Ishikawa (cell line): ENCODE results near the gene COL15A1.

ENCODE experiments used
- EP300 ChIP-seq: IDR thresholded peaks from 2 replicates; pipeline ENCODE4 v1.6.1; 2012; ENCODE audit warnings: borderline replicate concordance
- REST ChIP-seq: IDR thresholded peaks from 2 replicates; pipeline ENCODE4 v1.6.1; 2012; ENCODE audit warnings: low read depth, mild to moderate bottlenecking
- TAF1 ChIP-seq: IDR thresholded peaks from 2 replicates; pipeline ENCODE4 v1.6.1; 2012; ENCODE audit warnings: low read depth, mild to moderate bottlenecking
- TCF12 ChIP-seq: IDR thresholded peaks from 2 replicates; pipeline ENCODE4 v1.6.1; 2012; ENCODE audit warnings: low read depth
- TEAD4 ChIP-seq: IDR thresholded peaks from 2 replicates; pipeline ENCODE4 v1.6.1; 2012
- YY1 ChIP-seq: IDR thresholded peaks from 2 replicates; pipeline ENCODE4 v1.6.1; 2012; ENCODE audit warnings: low read depth

DNA sequence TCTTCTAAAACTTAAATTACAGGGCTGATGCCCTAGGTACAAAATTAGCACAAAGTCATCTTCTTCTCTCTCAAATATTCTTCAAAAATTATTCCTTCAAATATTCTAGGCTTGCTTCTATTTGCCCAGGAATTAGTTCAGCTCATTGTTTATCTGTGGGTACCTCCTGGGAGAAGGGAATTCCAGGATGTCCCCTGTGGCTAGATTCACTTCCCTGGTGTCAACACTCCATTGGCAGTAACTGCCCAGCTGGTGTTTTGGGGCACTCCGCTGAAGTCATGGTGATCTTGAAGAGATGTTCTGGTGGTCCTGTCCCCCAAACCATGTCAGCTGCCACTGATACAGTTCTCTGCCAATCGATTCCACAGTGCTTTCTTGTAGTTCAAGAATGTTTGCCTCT lies 135.0 kb downstream of the COL15A1 start:
- TF ChIP-seq EP300 (no peak), TEAD4 (no peak), TCF12 (no peak), YY1 (no peak), REST (no peak), TAF1 (no peak)
